SK-N-SH (cell line): ENCODE results near the gene SPTBN1. TPM values are rescaled to one million over a fixed set of nuclear protein-coding genes. Genes with fewer than 3 reads are reported as not detected.

ENCODE experiments used
- CTCF ChIA-PET: fragments of 300-600, 350-600 bp; formaldehyde crosslinking; extraction: SDS; loops from one replicate; lab custom pipeline; 2021; lab: Yijun Ruan, JAX
- POLR2A ChIA-PET: fragments of 350-600 bp; sonication (Branson Sonifier 250); formaldehyde crosslinking; extraction: SDS; loops from one replicate; lab custom pipeline; 2020; ENCODE audit warnings: antibody characterized with exemption, inconsistent platforms; lab: Yijun Ruan, JAX
- DNase-seq: peaks from one replicate; pipeline ENCODE4 v3.0.0; 2012
- H2AFZ ChIP-seq: fragments of 200-600 bp; sonication (generic); 2 replicates; pipeline ENCODE4 v1.8.1; 2016; ENCODE audit warnings: antibody characterized with exemption, mild to moderate bottlenecking, low read depth
- H3F3A ChIP-seq: fragments of 200-600 bp; sonication (generic); replicated peaks from 2 replicates; pipeline ENCODE3; 2016; ENCODE audit warnings: antibody characterized with exemption, mild to moderate bottlenecking; ENCODE audit not compliant: insufficient read depth
- H3K27ac ChIP-seq, 2 experiments: fragments of 200-500 bp in 1 of 2; fragments of 200-600 bp in 1 of 2; sonication (Bioruptor generic) in 1 of 2; sonication (generic), shearing (Covaris generic) in 1 of 2; 2 replicates each; pipeline versions ENCODE4 v1.5.1 to v1.6.1; 2014 to 2016; ENCODE audit warnings: low read depth in 2 of 2, inconsistent platforms in 1 of 2, low read length in 1 of 2, mild to moderate bottlenecking in 1 of 2, mixed read lengths in 1 of 2
- H3K27me3 ChIP-seq: fragments of 200-600 bp; sonication (generic), shearing (Covaris generic); 2 replicates; pipeline ENCODE4 v1.6.1; 2016; ENCODE audit warnings: mixed run types; ENCODE audit not compliant: insufficient read depth
- H3K36me3 ChIP-seq, 2 experiments: fragments of 200-500 bp in 1 of 2; fragments of 200-600 bp in 1 of 2; sonication (Bioruptor generic) in 1 of 2; sonication (generic) in 1 of 2; replicated peaks in 1 of 2; 2 replicates each; pipeline versions ENCODE3 to v1.5.1; 2014 to 2016; ENCODE audit warnings: low read length in 1 of 2, mild to moderate bottlenecking in 1 of 2; ENCODE audit not compliant: insufficient read depth in 2 of 2, control insufficient read depth in 1 of 2
- H3K4me1 ChIP-seq, 2 experiments: fragments of 200-500 bp in 1 of 2; fragments of 200-600 bp in 1 of 2; sonication (Bioruptor generic) in 1 of 2; sonication (generic), shearing (Covaris generic) in 1 of 2; 2 replicates each; pipeline versions ENCODE4 v1.5.1 to v1.6.1; 2014 to 2016; ENCODE audit warnings: low read depth in 1 of 2, low read length in 1 of 2, mixed run types in 1 of 2; ENCODE audit not compliant: insufficient read depth in 2 of 2, control insufficient read depth in 1 of 2
- H3K4me2 ChIP-seq: fragments of 200-600 bp; sonication (generic), shearing (Covaris generic); 2 replicates; pipeline ENCODE4 v1.6.1; 2017; ENCODE audit warnings: mixed run types
- H3K4me3 ChIP-seq, 2 experiments: fragments of 200-500 bp in 1 of 2; fragments of 200-600 bp in 1 of 2; sonication (Bioruptor generic) in 1 of 2; sonication (generic), shearing (Covaris generic) in 1 of 2; 2 replicates each; pipeline versions ENCODE4 v1.5.1 to v1.8.1; 2014 to 2016; ENCODE audit warnings: low read depth in 2 of 2, inconsistent platforms in 1 of 2, low read length in 1 of 2, mild to moderate bottlenecking in 1 of 2, mixed read lengths in 1 of 2, moderate library complexity in 1 of 2
- H3K79me2 ChIP-seq: fragments of 200-600 bp; sonication (generic); 2 replicates; pipeline ENCODE4 v1.8.1; 2017; ENCODE audit warnings: mild to moderate bottlenecking; ENCODE audit not compliant: insufficient read depth
- H3K9ac ChIP-seq: fragments of 200-600 bp; sonication (generic); 2 replicates; pipeline ENCODE4 v1.6.1; 2017; ENCODE audit warnings: mixed run types
- H3K9me2 ChIP-seq: fragments of 200-600 bp; sonication (generic); 2 replicates; pipeline ENCODE4 v1.6.1; 2017; ENCODE audit warnings: mixed run types
- H3K9me3 ChIP-seq: fragments of 200-600 bp; sonication (generic); 2 replicates; pipeline ENCODE4 v1.6.1; 2017; ENCODE audit warnings: mixed run types, mild to moderate bottlenecking, moderate library complexity
- H4K20me1 ChIP-seq: fragments of 200-600 bp; sonication (generic); 2 replicates; pipeline ENCODE4 v1.6.1; 2017; ENCODE audit warnings: mild to moderate bottlenecking, mixed run types; ENCODE audit not compliant: insufficient read depth
- CHD2 ChIP-seq: fragments of 150-350 bp; IDR thresholded peaks from 2 replicates; pipeline ENCODE4 v1.6.1; 2018; ENCODE audit warnings: low read length; ENCODE audit not compliant: partially characterized antibody
- EP300 ChIP-seq, 2 experiments: IDR thresholded peaks; 2 replicates each; pipeline versions ENCODE4 v1.4.0 to v1.6.1; 2012; ENCODE audit warnings: borderline replicate concordance in 1 of 2, low read depth in 1 of 2, low read length in 1 of 2
- FOSL2 ChIP-seq: IDR thresholded peaks from 2 replicates; pipeline ENCODE4 v1.4.0; 2012; ENCODE audit warnings: low read depth, mild to moderate bottlenecking, moderate library complexity, borderline replicate concordance
- FOXJ3 ChIP-seq: sonication (generic); formaldehyde crosslinking; IDR thresholded peaks from 2 replicates; pipeline ENCODE4 v1.5.1; 2020; ENCODE audit warnings: mild to moderate bottlenecking, missing genetic modification reagents
- GABPA ChIP-seq: IDR thresholded peaks from 2 replicates; pipeline ENCODE4 v1.4.0; 2012; ENCODE audit warnings: low read depth, mild to moderate bottlenecking
- GATA2 ChIP-seq: sonication (generic); formaldehyde crosslinking; IDR thresholded peaks from 2 replicates; pipeline ENCODE4 v1.5.0; 2020; ENCODE audit warnings: mild to moderate bottlenecking, missing genetic modification reagents
- MAX ChIP-seq: IDR thresholded peaks from 2 replicates; pipeline ENCODE4 v1.4.0; 2012; ENCODE audit warnings: low read depth
- NFIC ChIP-seq: IDR thresholded peaks from 2 replicates; pipeline ENCODE4 v1.4.0; 2012; ENCODE audit warnings: borderline replicate concordance
- NRF1 ChIP-seq: IDR thresholded peaks from 2 replicates; pipeline ENCODE4 v1.6.1; 2012; ENCODE audit warnings: low read depth, mild to moderate bottlenecking, low read length
- POLR2AphosphoS5 ChIP-seq: IDR thresholded peaks from 2 replicates; pipeline ENCODE4 v1.6.1; 2012; ENCODE audit warnings: low read depth, low read length
- REST ChIP-seq: IDR thresholded peaks from 2 replicates; pipeline ENCODE4 v1.6.1; 2012; ENCODE audit warnings: mild to moderate bottlenecking, low read depth, low read length, moderate library complexity
- SMC3 ChIP-seq: IDR thresholded peaks from 2 replicates; pipeline ENCODE4 v1.6.1; 2012; ENCODE audit warnings: low read depth, low read length, improper control_type of control experiment
- TAF1 ChIP-seq: IDR thresholded peaks from 2 replicates; pipeline ENCODE4 v1.6.1; 2012; ENCODE audit warnings: low read depth, mild to moderate bottlenecking, low read length, moderate library complexity, borderline replicate concordance
- TCF12 ChIP-seq: IDR thresholded peaks from 2 replicates; pipeline ENCODE4 v1.4.0; 2012
- WGBS: methylation state at CpG from one replicate; pipeline ENCODE4 v1.1.6; 2017; ENCODE audit warnings: low lambda C conversion rate; 5-methylcytosine and 5-hydroxymethylcytosine counted together
- polyA plus RNA-seq, 3 experiments: library from polyadenylated mRNA; depleted of rRNA; stranded (reverse); fragments of >200 nt; gene quantifications; 2 replicates each; pipeline ENCODE4 v1.2.3, GENCODE V29; 2012
- TF ChIP-seq, protein P1 (sequence below): fragments of 150-350 bp; IDR thresholded peaks from 2 replicates; pipeline ENCODE4 v1.6.1; 2016; ENCODE audit warnings: mild to moderate bottlenecking, low read depth, low read length
- TF ChIP-seq, protein P2 (sequence below): IDR thresholded peaks from 2 replicates; pipeline ENCODE4 v1.4.0; 2012; ENCODE audit warnings: low read depth, borderline replicate concordance
- TF ChIP-seq, protein P3 (sequence below): fragments of 200-600 bp; sonication (generic); IDR thresholded peaks from 2 replicates; pipeline ENCODE4 v1.6.1; 2017; ENCODE audit warnings: antibody characterized with exemption, mild to moderate bottlenecking, moderate library complexity

SPTBN1 gene
- polyA plus RNA-seq, 1 of the 3 experiments (the other 2 are of a cell fraction), result 29.1 TPM

DNA sequence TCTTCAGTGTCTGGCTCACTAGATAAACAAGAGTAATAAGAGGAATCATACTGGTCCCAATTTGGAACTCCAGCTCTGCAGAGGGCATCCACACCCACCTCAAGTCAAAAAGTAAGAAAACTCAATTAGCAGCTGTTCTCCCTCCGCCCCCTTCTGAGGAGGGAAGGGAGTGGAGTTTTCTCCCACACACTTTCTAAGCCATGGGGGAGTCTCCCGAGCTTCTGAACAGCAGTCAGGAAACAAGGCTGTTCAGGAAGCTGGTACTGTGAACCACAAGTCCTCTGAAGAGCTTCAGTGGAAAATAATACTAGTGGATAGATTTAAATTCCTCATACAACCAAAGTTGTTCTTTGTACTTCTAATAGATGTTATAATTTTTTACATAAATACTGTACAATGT, 32.9 kb upstream of the SPTBN1 start:
- no peaks in the 10 kb centered on the region for H3K36me3 ChIP-seq
- POLR2A ChIA-PET, result no interaction called here

More for the DNA sequence above, 32.9 kb upstream of the SPTBN1 start:
- Histone ChIP-seq H2AFZ (no peak overlapping the region), H3K27ac (no peak overlapping the region), H3K27me3 (no peaks in the 10 kb centered on the region), H3K4me3 (no peak overlapping the region), H3K9me3 (no peaks in the 10 kb centered on the region), H3K4me1 (no peaks in the 10 kb centered on the region)
- CTCF ChIA-PET, result interaction anchor here (0.7 kb wide), 1 partner anchor 25 kb away, joined by 3 read pairs; no protein-coding TSS in a partner anchor
- TF ChIP-seq, protein P1, sequence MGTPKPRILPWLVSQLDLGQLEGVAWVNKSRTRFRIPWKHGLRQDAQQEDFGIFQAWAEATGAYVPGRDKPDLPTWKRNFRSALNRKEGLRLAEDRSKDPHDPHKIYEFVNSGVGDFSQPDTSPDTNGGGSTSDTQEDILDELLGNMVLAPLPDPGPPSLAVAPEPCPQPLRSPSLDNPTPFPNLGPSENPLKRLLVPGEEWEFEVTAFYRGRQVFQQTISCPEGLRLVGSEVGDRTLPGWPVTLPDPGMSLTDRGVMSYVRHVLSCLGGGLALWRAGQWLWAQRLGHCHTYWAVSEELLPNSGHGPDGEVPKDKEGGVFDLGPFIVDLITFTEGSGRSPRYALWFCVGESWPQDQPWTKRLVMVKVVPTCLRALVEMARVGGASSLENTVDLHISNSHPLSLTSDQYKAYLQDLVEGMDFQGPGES, result no peak
- TF ChIP-seq, protein P2, sequence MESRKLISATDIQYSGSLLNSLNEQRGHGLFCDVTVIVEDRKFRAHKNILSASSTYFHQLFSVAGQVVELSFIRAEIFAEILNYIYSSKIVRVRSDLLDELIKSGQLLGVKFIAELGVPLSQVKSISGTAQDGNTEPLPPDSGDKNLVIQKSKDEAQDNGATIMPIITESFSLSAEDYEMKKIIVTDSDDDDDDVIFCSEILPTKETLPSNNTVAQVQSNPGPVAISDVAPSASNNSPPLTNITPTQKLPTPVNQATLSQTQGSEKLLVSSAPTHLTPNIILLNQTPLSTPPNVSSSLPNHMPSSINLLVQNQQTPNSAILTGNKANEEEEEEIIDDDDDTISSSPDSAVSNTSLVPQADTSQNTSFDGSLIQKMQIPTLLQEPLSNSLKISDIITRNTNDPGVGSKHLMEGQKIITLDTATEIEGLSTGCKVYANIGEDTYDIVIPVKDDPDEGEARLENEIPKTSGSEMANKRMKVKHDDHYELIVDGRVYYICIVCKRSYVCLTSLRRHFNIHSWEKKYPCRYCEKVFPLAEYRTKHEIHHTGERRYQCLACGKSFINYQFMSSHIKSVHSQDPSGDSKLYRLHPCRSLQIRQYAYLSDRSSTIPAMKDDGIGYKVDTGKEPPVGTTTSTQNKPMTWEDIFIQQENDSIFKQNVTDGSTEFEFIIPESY, result no peak
- TF ChIP-seq TCF12, result no peak
- no peak for TF ChIP-seq FOSL2
- no peak for TF ChIP-seq SMC3
- no peak for TF ChIP-seq TAF1
- TF ChIP-seq CHD2, result no peak
- no peak for TF ChIP-seq NRF1
- no peak for TF ChIP-seq GABPA
- TF ChIP-seq FOXJ3 (CRISPR knock-in tag), result no peak
- no peak for TF ChIP-seq POLR2AphosphoS5
- no peak for TF ChIP-seq EP300 (IDR thresholded peaks at IDR 0.05; ENCODE audit: borderline replicate concordance in 1 of 2, low read depth in 1 of 2, low read length in 1 of 2)
- no peak for TF ChIP-seq NFIC
- TF ChIP-seq, protein P3, sequence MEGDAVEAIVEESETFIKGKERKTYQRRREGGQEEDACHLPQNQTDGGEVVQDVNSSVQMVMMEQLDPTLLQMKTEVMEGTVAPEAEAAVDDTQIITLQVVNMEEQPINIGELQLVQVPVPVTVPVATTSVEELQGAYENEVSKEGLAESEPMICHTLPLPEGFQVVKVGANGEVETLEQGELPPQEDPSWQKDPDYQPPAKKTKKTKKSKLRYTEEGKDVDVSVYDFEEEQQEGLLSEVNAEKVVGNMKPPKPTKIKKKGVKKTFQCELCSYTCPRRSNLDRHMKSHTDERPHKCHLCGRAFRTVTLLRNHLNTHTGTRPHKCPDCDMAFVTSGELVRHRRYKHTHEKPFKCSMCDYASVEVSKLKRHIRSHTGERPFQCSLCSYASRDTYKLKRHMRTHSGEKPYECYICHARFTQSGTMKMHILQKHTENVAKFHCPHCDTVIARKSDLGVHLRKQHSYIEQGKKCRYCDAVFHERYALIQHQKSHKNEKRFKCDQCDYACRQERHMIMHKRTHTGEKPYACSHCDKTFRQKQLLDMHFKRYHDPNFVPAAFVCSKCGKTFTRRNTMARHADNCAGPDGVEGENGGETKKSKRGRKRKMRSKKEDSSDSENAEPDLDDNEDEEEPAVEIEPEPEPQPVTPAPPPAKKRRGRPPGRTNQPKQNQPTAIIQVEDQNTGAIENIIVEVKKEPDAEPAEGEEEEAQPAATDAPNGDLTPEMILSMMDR, result no peak
- TF ChIP-seq REST, result no peak
- no peak for TF ChIP-seq MAX
- no peak for TF ChIP-seq GATA2
- TF ChIP-seq, all 33 proteins: peak for 0
- no peaks in the 10 kb centered on the region for H3K79me2 ChIP-seq
- no peaks in the 10 kb centered on the region for H3F3A ChIP-seq
- no peaks in the 10 kb centered on the region for H3K9me2 ChIP-seq
- DNase-seq, result no peak
- no peak overlapping the region for H3K4me2 ChIP-seq
- no peak overlapping the region for H3K9ac ChIP-seq
- no peaks in the 10 kb centered on the region for H4K20me1 ChIP-seq
- 43% methylated on average over 2 of the region's 2 CpGs for WGBS
